UCSD-AML1 (cell line): ENCODE measurements around the gene CUL3.
"Not testable (repeated sequence)": the region's sequence is repeated elsewhere in the genome, so short reads cannot be mapped to it uniquely, and the experiment has no call there.

Experiments
- DNase-seq: peaks from one replicate; lab custom pipeline; 2025; ENCODE audit not compliant: unreplicated experiment; lab: John Stamatoyannopoulos, UW

CUL3 gene

DNA sequence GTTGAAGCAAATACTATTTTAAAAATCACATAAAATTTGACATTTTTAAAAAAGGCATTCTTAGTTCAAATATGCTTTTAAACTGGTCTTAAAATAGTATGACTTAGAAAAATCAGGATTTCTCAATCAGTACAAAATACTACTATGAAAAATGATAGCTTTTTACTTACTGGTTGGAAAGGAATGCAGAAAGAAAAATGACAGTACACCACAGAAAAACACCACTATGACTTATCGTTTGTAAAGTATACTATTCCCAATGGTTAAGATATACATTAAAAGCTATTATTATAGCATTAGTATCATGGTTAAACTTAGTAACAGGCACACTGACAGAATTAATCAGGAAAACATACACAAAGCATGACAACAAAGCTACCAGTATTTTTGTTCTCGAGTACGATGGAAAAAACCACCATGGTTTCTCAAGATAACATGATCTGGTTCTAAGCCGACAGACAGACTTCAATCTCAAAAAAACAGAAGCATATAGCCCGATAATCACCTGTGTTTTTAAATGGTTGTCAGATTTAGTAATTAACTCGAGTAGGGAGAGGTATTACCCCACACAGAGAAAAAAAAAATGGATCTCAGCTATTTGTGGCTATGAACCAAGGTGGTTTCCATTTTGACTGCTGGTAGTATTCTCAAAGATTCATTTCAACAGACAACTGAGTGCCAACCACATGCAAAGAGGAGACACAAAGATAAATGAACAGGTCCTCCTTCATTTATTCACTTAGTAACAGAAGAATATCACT, 39.1 kb downstream of the CUL3 start:
- DNase-seq, result no peak

DNA sequence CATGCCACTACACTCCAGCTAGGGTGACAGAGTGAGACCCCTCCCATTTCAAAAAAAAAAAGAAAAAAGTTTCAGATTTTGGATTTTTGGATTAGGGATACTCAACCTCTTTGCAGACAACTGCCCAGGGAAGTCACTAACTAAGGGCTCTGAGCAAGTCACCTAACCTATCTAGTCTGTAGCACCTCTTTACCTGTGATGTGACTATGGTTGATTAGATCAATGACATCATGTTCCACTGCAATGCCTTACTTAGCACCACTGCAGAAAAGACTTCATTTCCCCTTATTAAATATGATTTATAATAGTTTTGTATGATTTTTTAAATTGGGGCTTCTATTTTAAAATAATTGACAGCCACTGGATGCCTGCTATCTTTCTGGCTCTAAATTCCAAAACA, 41.2 kb downstream of the CUL3 start:
- DNase-seq, result no peak

DNA sequence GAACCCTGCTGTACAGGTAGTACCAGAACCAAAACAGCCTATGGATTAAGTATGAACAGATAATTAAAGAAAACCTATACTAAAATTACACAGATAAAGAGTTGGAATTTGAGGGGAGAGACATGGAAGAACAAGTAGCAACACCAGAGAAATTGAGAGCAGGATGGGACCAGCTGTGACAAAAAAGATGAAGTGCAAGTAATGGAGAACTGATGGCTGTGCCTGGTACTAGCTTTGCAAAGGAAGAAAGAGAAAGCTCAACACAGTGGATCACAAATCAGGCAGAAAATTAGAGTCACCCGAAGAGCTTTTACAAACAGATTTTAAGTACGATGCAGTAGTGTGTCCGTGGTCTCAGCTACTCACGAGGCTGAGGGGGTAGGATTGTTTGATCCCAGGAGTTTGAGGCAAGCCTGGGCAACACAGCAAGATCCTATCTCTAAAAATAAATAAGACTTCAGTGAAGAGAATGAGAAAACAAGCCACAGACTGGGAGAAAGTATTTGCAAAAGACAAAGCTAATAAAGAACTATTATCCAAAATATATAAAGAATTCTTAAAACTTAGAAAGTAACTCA, 46.5 kb downstream of the CUL3 start:
- DNase-seq, result no peak

DNA sequence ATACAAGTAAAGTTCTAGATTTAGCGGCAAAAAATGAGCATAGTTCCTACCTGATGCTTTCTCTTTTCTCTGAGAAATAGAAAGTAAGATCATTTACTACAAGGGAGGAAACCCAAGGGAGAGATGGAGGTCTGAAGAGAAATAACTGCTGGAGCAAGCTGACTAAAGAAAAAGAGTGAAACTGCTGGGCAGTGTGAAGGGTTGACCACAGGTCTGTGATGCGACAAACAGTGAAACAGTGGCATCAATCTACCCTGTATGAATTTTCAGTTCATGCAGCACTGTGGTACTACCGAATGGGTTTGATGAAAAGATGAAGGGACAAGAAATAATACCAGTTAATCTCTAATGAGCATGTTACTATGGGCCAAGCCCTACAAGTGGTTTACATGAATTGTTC, 52.2 kb downstream of the CUL3 start:
- DNase-seq, result no peak

DNA sequence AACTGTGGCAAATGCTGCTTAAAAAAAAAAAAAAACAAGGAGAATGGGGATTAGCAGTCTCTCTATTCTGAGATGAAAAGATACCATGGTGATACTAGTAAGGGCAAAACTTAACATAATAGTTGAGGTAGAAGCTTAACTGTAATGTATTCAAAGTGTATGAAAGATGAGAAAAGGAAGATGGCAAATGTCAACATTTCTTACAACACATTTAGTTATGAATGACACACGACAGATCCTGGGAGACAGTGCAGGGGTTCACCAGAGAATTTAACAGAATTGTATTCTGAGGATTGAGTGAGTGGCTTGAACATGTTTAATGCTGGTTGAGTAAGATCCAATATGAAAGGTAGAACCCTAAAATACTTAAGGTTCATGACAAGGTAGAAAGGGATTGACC, 52.7 kb downstream of the CUL3 start:
- no peak for DNase-seq

DNA sequence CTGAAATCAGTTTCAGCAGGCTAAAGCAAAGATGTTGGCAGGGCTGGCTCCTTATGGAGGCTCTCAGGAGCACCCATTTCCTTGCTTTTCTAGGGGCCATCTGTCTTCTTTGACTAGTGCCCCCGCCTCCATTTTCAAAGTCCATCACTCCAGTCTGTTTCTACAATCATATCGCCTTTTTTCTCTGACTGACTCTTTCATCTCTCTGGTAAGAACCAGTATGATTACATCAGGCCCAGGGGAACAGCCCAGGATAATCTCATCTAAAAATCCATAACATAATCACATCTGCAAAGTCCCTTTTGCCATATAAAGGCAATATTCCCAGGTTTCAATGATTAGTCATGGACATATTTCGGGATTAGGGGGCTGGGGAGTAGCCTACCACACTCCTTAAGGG, 57.0 kb downstream of the CUL3 start:
- DNase-seq, result no peak

DNA sequence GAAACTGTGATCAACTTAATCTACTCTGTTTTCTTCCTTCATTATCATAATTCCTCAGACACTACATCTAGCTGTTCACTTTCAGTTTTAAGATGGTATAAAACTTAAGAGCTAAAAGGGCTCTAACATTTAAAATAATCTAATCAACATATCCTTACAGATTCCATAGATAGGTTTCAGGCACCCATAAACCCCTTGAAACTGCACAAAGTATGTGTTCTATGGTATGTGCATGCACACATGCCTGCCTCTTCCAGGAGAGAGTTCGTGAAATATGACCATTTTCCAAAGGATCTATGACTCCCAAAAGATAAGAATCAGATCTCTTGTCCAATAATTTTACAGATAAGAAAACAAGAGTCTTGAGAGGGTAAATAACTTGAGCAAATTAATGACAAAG, 59.4 kb downstream of the CUL3 start:
- no peak for DNase-seq

DNA sequence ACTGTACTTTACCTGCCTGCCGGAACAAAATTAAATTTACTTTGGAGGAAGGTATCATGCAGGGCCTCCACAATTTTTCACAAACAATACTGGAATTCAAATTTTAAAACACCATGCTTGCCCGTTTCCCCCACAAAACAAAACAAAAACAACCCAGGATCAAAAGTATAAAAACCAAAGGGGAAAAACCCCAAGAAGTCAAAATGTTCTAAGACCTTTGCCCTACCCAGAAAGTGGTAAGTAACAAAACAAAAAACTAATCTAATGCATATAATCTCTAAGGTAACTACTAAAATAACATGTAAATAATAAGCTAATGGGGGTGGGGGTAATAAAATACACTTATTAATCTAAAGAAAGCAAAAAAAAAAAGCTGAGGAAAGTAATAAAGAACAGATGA, 60.5 kb downstream of the CUL3 start:
- DNase-seq, result no peak

DNA sequence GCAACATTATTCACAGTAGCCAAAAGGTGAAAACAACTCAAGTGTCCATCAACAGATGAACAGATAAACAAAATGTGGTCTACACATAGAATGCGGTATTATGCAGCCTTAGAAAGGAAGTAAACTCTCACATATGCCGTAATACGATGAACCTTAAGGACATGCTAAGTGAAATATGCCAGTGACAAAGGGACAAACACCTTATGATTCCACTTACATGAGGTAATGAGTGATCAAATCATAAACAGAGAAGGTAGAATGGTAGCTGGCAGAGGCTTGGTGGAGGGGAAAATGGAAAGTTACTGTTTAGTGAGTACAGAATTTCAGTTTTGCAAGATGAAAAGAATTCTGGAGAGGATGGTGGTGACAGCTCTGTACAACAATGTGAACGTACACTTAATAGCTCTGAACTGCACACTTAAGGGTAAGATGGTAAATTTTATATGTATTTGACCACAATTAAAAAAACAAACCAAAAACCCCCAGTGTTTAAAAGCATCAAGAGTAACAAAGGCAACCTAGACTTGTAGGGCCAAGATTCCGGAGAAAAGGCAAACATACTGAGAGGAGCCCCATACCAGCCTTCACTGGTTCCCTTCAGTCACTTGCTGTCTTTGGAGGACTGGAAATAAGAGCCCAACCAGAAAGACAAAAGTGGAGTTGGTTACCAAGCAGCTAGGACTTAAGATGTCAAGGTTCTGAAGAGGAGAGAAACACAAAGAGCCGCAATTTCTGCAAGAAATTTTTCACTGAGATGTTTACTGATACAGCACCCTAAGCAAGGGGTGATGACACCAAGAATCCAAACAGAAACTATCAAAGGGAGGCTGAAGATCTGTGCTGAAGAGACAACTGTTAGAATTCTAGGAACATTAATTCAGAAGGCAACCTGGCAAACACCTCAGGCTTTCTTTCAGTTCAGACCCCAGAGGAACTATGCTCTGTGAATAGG, 61.3 kb downstream of the CUL3 start:
- DNase-seq, result no peak

DNA sequence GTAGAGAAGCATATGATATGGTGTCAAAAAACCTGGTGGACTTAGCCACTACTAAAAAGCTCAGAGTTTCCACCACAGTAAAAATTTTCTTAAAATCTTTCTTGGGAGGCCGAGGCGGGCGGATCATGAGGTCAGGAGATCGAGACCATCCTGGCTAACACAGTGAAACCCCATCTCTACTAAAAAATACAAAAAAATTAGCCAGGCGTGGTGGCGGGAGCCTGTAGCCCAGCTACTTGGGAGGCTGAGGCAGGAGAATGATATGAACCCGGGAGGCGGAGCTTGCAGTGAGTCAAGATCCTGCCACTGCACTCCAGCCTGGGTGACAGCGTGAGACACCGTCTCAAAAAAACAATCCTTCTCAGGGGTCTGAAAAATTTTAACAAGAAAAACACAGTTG, 62.7 kb downstream of the CUL3 start:
- DNase-seq, result not testable (repeated sequence)

DNA sequence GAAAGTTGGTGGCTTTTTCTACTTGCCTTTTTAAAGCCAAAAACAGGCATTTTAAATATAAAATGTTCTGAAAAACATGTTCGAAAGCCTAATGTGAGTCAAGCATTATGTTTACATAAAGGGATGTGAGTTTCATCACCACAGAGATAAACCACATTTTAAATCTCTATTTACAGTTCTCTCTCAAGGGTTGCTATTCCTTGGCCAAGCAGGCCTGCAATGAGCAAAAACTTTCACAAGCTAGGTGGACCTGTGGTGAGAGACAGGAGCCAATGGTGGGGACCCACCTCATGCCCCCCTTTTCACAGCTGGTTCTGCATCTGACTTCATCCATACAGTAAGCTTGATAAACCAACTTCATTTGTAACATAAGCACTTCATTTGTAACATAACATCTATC, 65.1 kb downstream of the CUL3 start:
- no peak for DNase-seq

DNA sequence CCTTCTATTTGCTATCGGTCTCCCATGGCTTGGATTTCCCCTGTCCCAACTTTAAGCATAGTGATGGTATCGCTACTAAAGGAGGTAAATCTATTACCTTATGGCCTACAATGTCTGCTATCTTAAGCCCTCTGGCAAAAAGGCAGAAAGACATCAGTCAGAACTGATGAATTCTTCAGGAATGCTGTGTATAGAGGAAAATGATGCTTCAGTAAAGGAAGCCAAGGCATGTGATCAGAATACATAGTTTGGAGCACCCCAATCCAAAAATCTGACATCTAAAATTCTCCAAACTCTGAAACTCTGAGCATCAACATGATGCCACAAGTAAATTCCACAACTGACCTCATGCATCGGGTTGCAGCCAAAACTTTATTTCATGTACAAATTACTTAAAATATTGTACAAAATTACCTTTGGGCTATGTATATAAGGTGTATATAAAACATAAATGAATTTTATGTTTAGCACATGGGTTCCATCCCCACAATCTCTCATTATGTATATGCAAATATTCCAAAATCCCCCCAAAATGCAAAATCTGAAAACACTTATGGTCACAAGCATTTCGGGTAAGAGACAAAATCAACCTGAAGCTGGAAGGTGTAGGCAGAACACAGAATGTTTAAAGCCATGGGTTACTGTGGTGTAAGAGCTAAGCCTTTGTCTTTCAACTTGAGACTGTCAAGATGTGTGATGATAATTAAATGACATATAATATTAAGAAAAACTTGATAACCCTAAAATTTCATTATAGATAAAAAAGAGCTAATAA, 66.2 kb downstream of the CUL3 start:
- DNase-seq, result no peak

DNA sequence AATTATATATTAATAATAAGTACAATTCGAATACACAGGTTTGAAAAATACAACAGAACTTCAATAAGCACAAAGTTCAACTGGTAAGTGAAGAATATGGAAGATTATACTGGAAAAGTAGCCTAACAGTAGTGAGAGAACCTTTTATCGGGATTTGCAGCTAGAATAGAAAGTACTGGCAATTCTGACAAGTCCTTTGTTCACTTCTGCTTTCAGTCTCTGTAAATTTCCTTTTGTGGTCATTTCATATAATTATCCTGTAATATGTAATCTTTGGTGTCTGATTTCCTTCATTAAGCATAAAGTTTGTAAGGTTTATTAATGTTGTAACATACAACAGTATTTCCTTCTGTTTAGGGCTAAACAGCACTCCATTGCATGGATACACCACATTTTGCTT, 67.2 kb downstream of the CUL3 start:
- no peak for DNase-seq

DNA sequence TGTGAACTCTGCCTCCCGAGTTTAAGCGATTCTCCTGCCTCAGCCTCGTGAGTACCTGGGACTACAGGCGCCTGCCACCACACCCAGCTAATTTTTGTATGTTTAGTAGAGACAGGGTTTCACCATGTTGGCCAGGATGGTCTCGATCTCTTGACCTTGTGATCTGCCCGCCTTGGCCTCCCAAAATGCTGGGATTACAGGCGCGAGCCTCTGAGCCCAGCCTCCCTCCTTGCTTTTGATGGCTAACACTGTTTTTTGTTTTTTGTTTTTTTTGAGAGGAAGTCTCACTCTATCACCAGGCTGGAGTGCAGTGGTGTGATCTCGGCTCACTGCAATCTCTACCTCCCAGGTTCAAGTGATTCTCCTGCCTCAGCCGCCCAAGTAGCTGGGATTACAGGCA, 68.8 kb downstream of the CUL3 start:
- DNase-seq, result not testable (repeated sequence)

DNA sequence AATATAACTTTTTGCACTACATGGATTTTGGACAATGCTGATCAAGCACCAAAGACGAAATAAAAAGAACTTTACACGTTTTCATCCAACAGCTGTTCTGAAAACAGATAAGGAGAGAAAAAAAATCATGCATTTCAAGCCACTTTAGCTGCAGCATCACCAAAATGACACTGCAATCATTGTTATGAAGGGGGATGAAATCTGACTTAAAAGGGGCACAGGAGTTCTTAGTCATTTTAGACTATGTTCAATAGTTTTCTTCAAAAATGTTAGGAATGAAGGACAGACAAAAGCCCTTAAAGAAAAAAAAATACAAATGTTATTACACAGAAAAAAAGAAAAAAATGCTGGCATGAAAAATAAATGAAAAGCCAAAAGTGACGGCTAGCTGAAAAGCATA, 71.2 kb downstream of the CUL3 start:
- DNase-seq, result no peak

DNA sequence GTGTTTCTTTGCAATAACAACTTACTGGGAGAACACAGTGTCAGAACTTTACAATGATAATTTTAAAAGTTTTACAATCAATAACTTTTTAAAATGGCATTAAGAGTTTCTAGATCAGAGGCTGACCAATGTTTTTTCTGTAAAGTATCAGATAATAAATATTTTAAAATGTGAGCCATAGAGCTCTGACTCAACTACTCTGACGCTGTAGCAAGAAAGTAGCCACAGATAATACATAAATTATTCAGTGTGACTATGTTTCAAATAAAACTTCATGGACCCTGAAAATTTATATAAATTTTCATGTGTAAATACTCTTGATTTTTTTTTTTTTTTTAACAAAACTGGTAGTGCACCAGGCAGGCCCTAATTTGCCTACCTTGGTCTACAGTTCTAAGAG, 77.4 kb downstream of the CUL3 start:
- DNase-seq, result no peak

DNA sequence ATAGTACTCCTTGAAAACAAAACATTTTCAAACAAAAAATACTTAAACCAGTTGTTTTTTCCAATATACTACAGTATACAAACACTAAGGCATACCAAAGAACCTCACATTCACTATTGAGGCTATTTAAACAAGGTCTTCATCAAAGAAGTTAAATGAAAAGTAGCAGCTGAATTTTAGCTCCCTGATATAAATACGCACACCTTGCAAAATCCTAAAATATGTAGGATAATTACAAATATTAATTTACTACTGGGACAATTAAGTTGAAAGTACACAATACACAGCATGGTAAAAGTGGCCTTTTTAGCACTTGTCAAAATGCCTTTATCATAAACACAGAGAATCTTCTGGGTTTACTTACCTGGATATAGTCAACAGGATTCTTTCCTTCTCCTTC, 78.7 kb downstream of the CUL3 start:
- no peak for DNase-seq

DNA sequence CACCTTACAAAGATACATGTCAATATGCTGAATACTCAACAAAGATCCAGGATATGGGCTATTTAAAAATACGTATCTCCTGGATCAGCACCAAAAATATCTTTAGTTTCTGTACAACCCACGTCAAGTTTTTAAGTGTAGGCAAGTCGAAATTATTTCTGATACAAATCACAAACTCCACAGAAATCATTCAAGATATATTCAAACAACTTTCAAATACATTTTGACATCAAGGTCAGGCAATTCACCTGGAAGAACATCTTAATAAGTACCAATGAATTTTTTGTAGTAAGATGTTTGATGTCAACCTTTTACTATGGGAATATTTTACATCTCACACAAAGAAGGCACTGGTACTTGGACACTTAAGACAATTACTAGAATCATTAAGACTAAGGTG, 86.2 kb downstream of the CUL3 start:
- DNase-seq, result no peak

DNA sequence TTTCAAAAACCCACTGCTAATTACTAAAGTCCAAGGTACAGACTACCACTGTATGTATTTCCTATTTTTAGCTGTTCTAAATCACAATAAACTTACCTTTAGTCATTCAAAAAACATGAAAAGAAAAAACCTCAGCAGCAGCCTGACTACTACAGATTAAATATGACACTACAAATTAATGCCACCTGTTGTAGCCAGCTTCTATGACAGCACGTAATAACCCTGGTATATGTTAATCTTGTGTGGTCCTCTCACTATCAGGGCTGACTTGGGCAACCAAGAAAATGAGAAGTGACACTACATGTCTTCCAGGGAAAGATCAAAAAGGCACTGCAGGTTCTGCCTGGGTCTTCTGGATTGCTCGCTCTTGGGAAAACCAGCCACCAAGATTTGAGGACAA, 92.6 kb downstream of the CUL3 start:
- no peak for DNase-seq

DNA sequence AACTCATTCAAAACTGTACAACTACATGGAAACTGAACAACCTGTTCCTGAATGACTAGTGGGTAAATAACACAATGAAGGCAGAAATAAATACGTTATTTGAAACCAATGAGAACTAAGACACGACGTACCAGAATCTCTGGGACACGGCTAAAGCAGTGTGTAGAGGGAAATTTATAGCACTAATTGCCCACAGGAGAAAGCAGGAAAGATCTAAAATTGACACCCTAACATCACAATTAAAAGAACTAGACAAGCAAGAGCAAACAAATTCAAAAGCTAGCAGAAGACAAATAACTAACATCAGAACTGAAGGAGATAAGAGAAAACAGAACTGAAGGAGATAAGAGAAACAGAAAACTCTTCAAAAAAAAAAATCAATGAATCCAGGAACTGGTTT, 97.2 kb downstream of the CUL3 start:
- DNase-seq, result not testable (repeated sequence)
